SK-N-SH (cell line): ENCODE measurements around the gene LTA4H. TPM values are rescaled to one million over a fixed set of nuclear protein-coding genes. Genes with fewer than 3 reads are reported as not detected.

ENCODE experiments used
- CTCF ChIA-PET: fragments of 300-600, 350-600 bp; formaldehyde crosslinking; extraction: SDS; loops from one replicate; lab custom pipeline; 2021; lab: Yijun Ruan, JAX
- POLR2A ChIA-PET: fragments of 350-600 bp; sonication (Branson Sonifier 250); formaldehyde crosslinking; extraction: SDS; loops from one replicate; lab custom pipeline; 2020; ENCODE audit warnings: antibody characterized with exemption, inconsistent platforms; lab: Yijun Ruan, JAX
- DNase-seq: peaks from one replicate; pipeline ENCODE4 v3.0.0; 2012
- H2AFZ ChIP-seq: fragments of 200-600 bp; sonication (generic); 2 replicates; pipeline ENCODE4 v1.8.1; 2016; ENCODE audit warnings: antibody characterized with exemption, mild to moderate bottlenecking, low read depth
- H3F3A ChIP-seq: fragments of 200-600 bp; sonication (generic); replicated peaks from 2 replicates; pipeline ENCODE3; 2016; ENCODE audit warnings: antibody characterized with exemption, mild to moderate bottlenecking; ENCODE audit not compliant: insufficient read depth
- H3K27ac ChIP-seq, 2 experiments: fragments of 200-500 bp in 1 of 2; fragments of 200-600 bp in 1 of 2; sonication (Bioruptor generic) in 1 of 2; sonication (generic), shearing (Covaris generic) in 1 of 2; 2 replicates each; pipeline versions ENCODE4 v1.5.1 to v1.6.1; 2014 to 2016; ENCODE audit warnings: low read depth in 2 of 2, inconsistent platforms in 1 of 2, low read length in 1 of 2, mild to moderate bottlenecking in 1 of 2, mixed read lengths in 1 of 2
- H3K27me3 ChIP-seq: fragments of 200-600 bp; sonication (generic), shearing (Covaris generic); 2 replicates; pipeline ENCODE4 v1.6.1; 2016; ENCODE audit warnings: mixed run types; ENCODE audit not compliant: insufficient read depth
- H3K36me3 ChIP-seq, 2 experiments: fragments of 200-500 bp in 1 of 2; fragments of 200-600 bp in 1 of 2; sonication (Bioruptor generic) in 1 of 2; sonication (generic) in 1 of 2; replicated peaks in 1 of 2; 2 replicates each; pipeline versions ENCODE3 to v1.5.1; 2014 to 2016; ENCODE audit warnings: low read length in 1 of 2, mild to moderate bottlenecking in 1 of 2; ENCODE audit not compliant: insufficient read depth in 2 of 2, control insufficient read depth in 1 of 2
- H3K4me1 ChIP-seq, 2 experiments: fragments of 200-500 bp in 1 of 2; fragments of 200-600 bp in 1 of 2; sonication (Bioruptor generic) in 1 of 2; sonication (generic), shearing (Covaris generic) in 1 of 2; 2 replicates each; pipeline versions ENCODE4 v1.5.1 to v1.6.1; 2014 to 2016; ENCODE audit warnings: low read depth in 1 of 2, low read length in 1 of 2, mixed run types in 1 of 2; ENCODE audit not compliant: insufficient read depth in 2 of 2, control insufficient read depth in 1 of 2
- H3K4me2 ChIP-seq: fragments of 200-600 bp; sonication (generic), shearing (Covaris generic); 2 replicates; pipeline ENCODE4 v1.6.1; 2017; ENCODE audit warnings: mixed run types
- H3K4me3 ChIP-seq, 2 experiments: fragments of 200-500 bp in 1 of 2; fragments of 200-600 bp in 1 of 2; sonication (Bioruptor generic) in 1 of 2; sonication (generic), shearing (Covaris generic) in 1 of 2; 2 replicates each; pipeline versions ENCODE4 v1.5.1 to v1.8.1; 2014 to 2016; ENCODE audit warnings: low read depth in 2 of 2, inconsistent platforms in 1 of 2, low read length in 1 of 2, mild to moderate bottlenecking in 1 of 2, mixed read lengths in 1 of 2, moderate library complexity in 1 of 2
- H3K79me2 ChIP-seq: fragments of 200-600 bp; sonication (generic); 2 replicates; pipeline ENCODE4 v1.8.1; 2017; ENCODE audit warnings: mild to moderate bottlenecking; ENCODE audit not compliant: insufficient read depth
- H3K9ac ChIP-seq: fragments of 200-600 bp; sonication (generic); 2 replicates; pipeline ENCODE4 v1.6.1; 2017; ENCODE audit warnings: mixed run types
- H3K9me2 ChIP-seq: fragments of 200-600 bp; sonication (generic); 2 replicates; pipeline ENCODE4 v1.6.1; 2017; ENCODE audit warnings: mixed run types
- H3K9me3 ChIP-seq: fragments of 200-600 bp; sonication (generic); 2 replicates; pipeline ENCODE4 v1.6.1; 2017; ENCODE audit warnings: mixed run types, mild to moderate bottlenecking, moderate library complexity
- H4K20me1 ChIP-seq: fragments of 200-600 bp; sonication (generic); 2 replicates; pipeline ENCODE4 v1.6.1; 2017; ENCODE audit warnings: mild to moderate bottlenecking, mixed run types; ENCODE audit not compliant: insufficient read depth
- CHD2 ChIP-seq: fragments of 150-350 bp; IDR thresholded peaks from 2 replicates; pipeline ENCODE4 v1.6.1; 2018; ENCODE audit warnings: low read length; ENCODE audit not compliant: partially characterized antibody
- CTCF ChIP-seq: fragments of 200-600 bp; sonication (generic); IDR thresholded peaks from 2 replicates; pipeline ENCODE4 v1.6.1; 2017; ENCODE audit warnings: antibody characterized with exemption, mild to moderate bottlenecking, moderate library complexity
- EP300 ChIP-seq, 2 experiments: IDR thresholded peaks; 2 replicates each; pipeline versions ENCODE4 v1.4.0 to v1.6.1; 2012; ENCODE audit warnings: borderline replicate concordance in 1 of 2, low read depth in 1 of 2, low read length in 1 of 2
- FOXJ3 ChIP-seq: sonication (generic); formaldehyde crosslinking; IDR thresholded peaks from 2 replicates; pipeline ENCODE4 v1.5.1; 2020; ENCODE audit warnings: mild to moderate bottlenecking, missing genetic modification reagents
- FOXM1 ChIP-seq: IDR thresholded peaks from 2 replicates; pipeline ENCODE4 v1.4.0; 2012; ENCODE audit warnings: low read depth, mild to moderate bottlenecking
- GATA2 ChIP-seq: sonication (generic); formaldehyde crosslinking; IDR thresholded peaks from 2 replicates; pipeline ENCODE4 v1.5.0; 2020; ENCODE audit warnings: mild to moderate bottlenecking, missing genetic modification reagents
- MAX ChIP-seq: IDR thresholded peaks from 2 replicates; pipeline ENCODE4 v1.4.0; 2012; ENCODE audit warnings: low read depth
- NFIC ChIP-seq: IDR thresholded peaks from 2 replicates; pipeline ENCODE4 v1.4.0; 2012; ENCODE audit warnings: borderline replicate concordance
- TAF1 ChIP-seq: IDR thresholded peaks from 2 replicates; pipeline ENCODE4 v1.6.1; 2012; ENCODE audit warnings: low read depth, mild to moderate bottlenecking, low read length, moderate library complexity, borderline replicate concordance
- USF1 ChIP-seq: IDR thresholded peaks from 2 replicates; pipeline ENCODE4 v1.4.0; 2012; ENCODE audit warnings: low read depth, borderline replicate concordance
- YY1 ChIP-seq: IDR thresholded peaks from 2 replicates; pipeline ENCODE4 v1.4.0; 2012; ENCODE audit warnings: low read depth, mild to moderate bottlenecking
- WGBS: methylation state at CpG from one replicate; pipeline ENCODE4 v1.1.6; 2017; ENCODE audit warnings: low lambda C conversion rate; 5-methylcytosine and 5-hydroxymethylcytosine counted together
- polyA plus RNA-seq, 3 experiments: library from polyadenylated mRNA; depleted of rRNA; stranded (reverse); fragments of >200 nt; gene quantifications; 2 replicates each; pipeline ENCODE4 v1.2.3, GENCODE V29; 2012

Gene LTA4H
- polyA plus RNA-seq, 1 of the 3 experiments (the other 2 are of a cell fraction) = 55.9 TPM

GRCh38 chr12:96014943-96015599 lies 20.3 kb downstream of the LTA4H start (continued):
- TF ChIP-seq USF1 = no peak
- TF ChIP-seq, all 33 proteins: peak for 0

GRCh38 chr12:96007729-96008128 lies 27.7 kb downstream of the LTA4H start:
- peak in 1 of 2 experiments; percentile 10; a peak in 1 of 4 replicates for TF ChIP-seq EP300 (IDR thresholded peaks at IDR 0.05; ENCODE audit: borderline replicate concordance in 1 of 2, low read depth in 1 of 2, low read length in 1 of 2)
- no peak for TF ChIP-seq YY1
- TF ChIP-seq GATA2 (CRISPR knock-in tag) = peak; percentile 31; the same call in 1 of the 2 replicates
- TF ChIP-seq FOXM1 = no peak
- no peak for TF ChIP-seq CTCF
- TF ChIP-seq FOXJ3 (CRISPR knock-in tag) = no peak
- TF ChIP-seq MAX = no peak
- Histone ChIP-seq H3K9ac (no peak overlapping the region), H4K20me1 (no peaks in the 10 kb centered on the region), H3K27me3 (no peaks in the 10 kb centered on the region), H3K79me2 (no peaks in the 10 kb centered on the region), H3K4me1 (peaks cover 0 to 6% of the 10 kb centered on the region in 2 experiments; a peak in 2 of 4 replicates), H3F3A (no peaks in the 10 kb centered on the region), H3K9me3 (no peaks in the 10 kb centered on the region), H3K4me3 (no peak overlapping the region), H3K27ac (peak overlapping the region in 1 of 2 experiments; percentile 25; a peak in 2 of 4 replicates), H2AFZ (no peak overlapping the region), H3K36me3 (peaks cover 46 to 81% of the 10 kb centered on the region in 2 experiments), H3K9me2 (no peaks in the 10 kb centered on the region), H3K4me2 (no peak overlapping the region)
- WGBS = 24% methylated on average over 1 of the region's 1 CpG
- ChIA-PET CTCF (interaction anchor here (0.6 to 4.0 kb wide), 4 partner anchors 9 to 213 kb away, joined by 3 to 20 read pairs (median 10); partner anchors contain the start of gene HAL), POLR2A (interaction anchor here (0.7 kb wide), 1 partner anchor 1637 kb away, joined by 4 read pairs; no protein-coding TSS in a partner anchor)
- DNase-seq = no peak

DNA sequence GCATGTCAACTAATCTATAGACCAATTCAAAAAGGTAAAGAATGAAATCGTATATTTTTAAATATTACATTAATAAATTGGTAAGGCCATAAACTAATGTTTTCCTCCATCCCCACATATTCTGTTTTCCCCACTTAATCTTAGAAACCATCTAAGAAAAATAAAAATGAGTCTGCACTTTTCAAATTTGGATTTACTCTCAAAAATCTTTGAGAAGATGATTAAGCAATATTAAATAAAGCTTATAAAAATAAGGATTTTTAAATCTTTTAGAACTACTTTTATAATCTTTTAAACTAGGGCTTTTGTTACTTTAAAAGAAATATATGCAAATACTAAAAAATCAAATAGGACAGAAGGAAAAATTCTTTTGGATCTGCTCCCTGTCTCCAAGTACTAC lies 28.7 kb downstream of the LTA4H start:
- CTCF ChIA-PET = interaction anchor here (1.9 to 4.0 kb wide), 4 partner anchors 8 to 432 kb away, joined by 4 to 20 read pairs (median 10); partner anchors contain the start of gene HAL

More for the DNA sequence above, 28.7 kb downstream of the LTA4H start:
- Histone ChIP-seq H3K9me3 (no peaks in the 10 kb centered on the region), H3K27ac (no peak overlapping the region), H3K9me2 (no peaks in the 10 kb centered on the region), H3K4me3 (no peak overlapping the region), H3K9ac (no peak overlapping the region), H3K79me2 (no peaks in the 10 kb centered on the region), H4K20me1 (no peaks in the 10 kb centered on the region), H2AFZ (no peak overlapping the region), H3K36me3 (peaks cover 45 to 78% of the 10 kb centered on the region in 2 experiments), H3K4me2 (no peak overlapping the region), H3K27me3 (no peaks in the 10 kb centered on the region), H3K4me1 (peaks cover 0 to 6% of the 10 kb centered on the region in 2 experiments; a peak in 2 of 4 replicates), H3F3A (no peaks in the 10 kb centered on the region)
- POLR2A ChIA-PET = no interaction called here
- DNase-seq = no peak
- WGBS = 86% methylated on average over 1 of the region's 1 CpG
- no peak for TF ChIP-seq CHD2
- TF ChIP-seq NFIC = no peak
- no peak for TF ChIP-seq TAF1
